Neural cell (in vitro differentiated cells): ENCODE data around the gene SP7. TPM values are rescaled to one million over a fixed set of nuclear protein-coding genes. Genes with fewer than 3 reads are reported as not detected.

Source experiments
- H2AFZ ChIP-seq: fragments of 200-600, 300-800 bp; sonication (generic), shearing (Covaris generic); 2 replicates; pipeline ENCODE4 v1.6.0; 2014; ENCODE audit warnings: low read depth, mild to moderate bottlenecking, antibody characterized with exemption, low read length, moderate library complexity
- H3F3A ChIP-seq: fragments of 200-600 bp; shearing (Covaris generic); 2 replicates; pipeline ENCODE4 v1.6.1; 2016; ENCODE audit warnings: mild to moderate bottlenecking, moderate library complexity, mixed read lengths, antibody characterized with exemption, low read length; ENCODE audit not compliant: insufficient read depth, poor library complexity, severe bottlenecking
- H3K27ac ChIP-seq: fragments of 200-600, 300-800 bp; sonication (generic), shearing (Covaris generic); 2 replicates; pipeline ENCODE4 v1.5.1; 2014; ENCODE audit warnings: mild to moderate bottlenecking, low read length, moderate library complexity
- H3K27me3 ChIP-seq: fragments of 300-800, 200-600 bp; sonication (generic), shearing (Covaris generic); 2 replicates; pipeline ENCODE4 v1.6.0; 2014; ENCODE audit warnings: mild to moderate bottlenecking, low read depth, low read length, moderate library complexity; ENCODE audit not compliant: insufficient read depth
- H3K36me3 ChIP-seq: fragments of 300-800, 200-600 bp; sonication (generic), shearing (Covaris generic); 2 replicates; pipeline ENCODE4 v1.5.1; 2014; ENCODE audit warnings: mild to moderate bottlenecking, antibody characterized with exemption, low read length, moderate library complexity; ENCODE audit not compliant: insufficient read depth
- H3K4me2 ChIP-seq: fragments of 300-800, 200-600 bp; sonication (generic), shearing (Covaris generic); 2 replicates; pipeline ENCODE4 v1.6.0; 2014; ENCODE audit warnings: mild to moderate bottlenecking, low read length
- H3K4me3 ChIP-seq: fragments of 300-800, 200-600 bp; sonication (generic), shearing (Covaris generic); 2 replicates; pipeline ENCODE4 v1.5.1; 2014; ENCODE audit warnings: mild to moderate bottlenecking, low read length, moderate library complexity
- H3K79me2 ChIP-seq: fragments of 200-600 bp; shearing (Covaris generic); replicated peaks from 2 replicates; pipeline ENCODE4 v1.6.0; 2014; ENCODE audit warnings: mild to moderate bottlenecking, low read length, moderate library complexity; ENCODE audit not compliant: insufficient read depth
- H3K9ac ChIP-seq: fragments of 300-800, 200-600 bp; sonication (generic), shearing (Covaris generic); 2 replicates; pipeline ENCODE4 v1.6.1; 2016; ENCODE audit warnings: mild to moderate bottlenecking, low read length, mixed read lengths
- H3K9me2 ChIP-seq: fragments of 200-600 bp; shearing (Covaris generic); 2 replicates; pipeline ENCODE4 v1.6.1; 2016; ENCODE audit warnings: mild to moderate bottlenecking, low read length, mixed read lengths; ENCODE audit not compliant: insufficient read depth
- H3K9me3 ChIP-seq: fragments of 200-600, 300-800 bp; sonication (generic), shearing (Covaris generic); 2 replicates; pipeline ENCODE4 v1.6.1; 2016; ENCODE audit warnings: mild to moderate bottlenecking, mixed run types, low read length, moderate library complexity, mixed read lengths
- H4K20me1 ChIP-seq: fragments of 200-600 bp; shearing (Covaris generic); 2 replicates; pipeline ENCODE4 v1.6.1; 2016; ENCODE audit warnings: mild to moderate bottlenecking, mixed run types; ENCODE audit not compliant: insufficient read depth
- EP300 ChIP-seq: fragments of 450-650 bp; conservative IDR thresholded peaks from 2 replicates; pipeline ENCODE4 v1.6.1; 2014; ENCODE audit warnings: antibody characterized with exemption, mild to moderate bottlenecking, moderate library complexity; ENCODE audit not compliant: poor library complexity, severe bottlenecking
- EZH2 ChIP-seq: fragments of 200-600, 300-800 bp; shearing (Covaris generic), sonication (generic); IDR thresholded peaks from 2 replicates; pipeline ENCODE4 v1.6.1; 2014; ENCODE audit warnings: antibody characterized with exemption, low read length, borderline replicate concordance, mild to moderate bottlenecking; ENCODE audit not compliant: insufficient read depth, poor library complexity, severe bottlenecking
- MXI1 ChIP-seq: fragments of 450-650 bp; conservative IDR thresholded peaks from 2 replicates; pipeline ENCODE4 v1.6.1; 2014; ENCODE audit warnings: antibody characterized with exemption, mild to moderate bottlenecking; ENCODE audit not compliant: poor library complexity, severe bottlenecking
- POLR2AphosphoS5 ChIP-seq: IDR thresholded peaks from 2 replicates; pipeline ENCODE4 v1.6.1; 2012
- RAD21 ChIP-seq: fragments of 450-650 bp; conservative IDR thresholded peaks from 2 replicates; pipeline ENCODE4 v1.6.1; 2014; ENCODE audit warnings: antibody characterized with exemption, mild to moderate bottlenecking, moderate library complexity
- SMC3 ChIP-seq: fragments of 450-650 bp; conservative IDR thresholded peaks from 2 replicates; pipeline ENCODE4 v1.6.1; 2014; ENCODE audit warnings: antibody characterized with exemption, mild to moderate bottlenecking, moderate library complexity; ENCODE audit not compliant: poor library complexity
- TAF1 ChIP-seq: IDR thresholded peaks from 2 replicates; pipeline ENCODE4 v1.6.1; 2012; ENCODE audit warnings: low read depth
- polyA plus RNA-seq: library from polyadenylated mRNA; depleted of rRNA; stranded (reverse); fragments of >200 nt; gene quantifications from 2 replicates; pipeline ENCODE4 v1.2.3, GENCODE V29; 2014
- TF ChIP-seq, protein P1 (sequence below): fragments of 450-650 bp; IDR thresholded peaks from 2 replicates; pipeline ENCODE4 v1.5.1; 2014; ENCODE audit warnings: antibody characterized with exemption, mild to moderate bottlenecking, moderate library complexity; ENCODE audit not compliant: poor library complexity, severe bottlenecking
- TF ChIP-seq, protein P2 (sequence below): IDR thresholded peaks from 2 replicates; pipeline ENCODE4 v1.6.1; 2012; ENCODE audit warnings: borderline replicate concordance

Gene SP7
- polyA plus RNA-seq, 1 donor from 2014 or later = not detected

DNA sequence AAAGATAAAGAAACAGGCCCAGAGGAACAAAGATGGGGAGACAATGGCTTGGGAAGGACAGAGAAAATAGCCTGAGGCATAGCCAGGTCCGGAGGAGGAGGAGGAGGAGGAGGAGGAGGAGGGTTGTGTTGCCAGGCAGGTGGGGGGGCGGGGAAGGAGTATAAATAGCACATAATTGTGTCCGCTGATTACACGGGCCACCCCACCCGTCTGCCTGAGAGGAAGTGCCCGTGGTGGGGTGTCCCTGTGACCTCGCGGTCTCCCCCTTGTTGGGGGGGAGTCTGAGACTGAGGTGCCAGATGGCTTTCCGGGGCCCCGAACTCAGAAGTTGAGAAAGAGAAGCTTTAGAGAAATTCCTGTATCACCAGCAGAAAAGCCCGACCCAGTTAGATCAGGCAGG is 1.9 kb upstream of the SP7 start:
- TF ChIP-seq EP300 (no peak), SMC3 (no peak), MXI1 (no peak), POLR2AphosphoS5 (no peak), RAD21 (no peak)
- TF ChIP-seq, protein P1, sequence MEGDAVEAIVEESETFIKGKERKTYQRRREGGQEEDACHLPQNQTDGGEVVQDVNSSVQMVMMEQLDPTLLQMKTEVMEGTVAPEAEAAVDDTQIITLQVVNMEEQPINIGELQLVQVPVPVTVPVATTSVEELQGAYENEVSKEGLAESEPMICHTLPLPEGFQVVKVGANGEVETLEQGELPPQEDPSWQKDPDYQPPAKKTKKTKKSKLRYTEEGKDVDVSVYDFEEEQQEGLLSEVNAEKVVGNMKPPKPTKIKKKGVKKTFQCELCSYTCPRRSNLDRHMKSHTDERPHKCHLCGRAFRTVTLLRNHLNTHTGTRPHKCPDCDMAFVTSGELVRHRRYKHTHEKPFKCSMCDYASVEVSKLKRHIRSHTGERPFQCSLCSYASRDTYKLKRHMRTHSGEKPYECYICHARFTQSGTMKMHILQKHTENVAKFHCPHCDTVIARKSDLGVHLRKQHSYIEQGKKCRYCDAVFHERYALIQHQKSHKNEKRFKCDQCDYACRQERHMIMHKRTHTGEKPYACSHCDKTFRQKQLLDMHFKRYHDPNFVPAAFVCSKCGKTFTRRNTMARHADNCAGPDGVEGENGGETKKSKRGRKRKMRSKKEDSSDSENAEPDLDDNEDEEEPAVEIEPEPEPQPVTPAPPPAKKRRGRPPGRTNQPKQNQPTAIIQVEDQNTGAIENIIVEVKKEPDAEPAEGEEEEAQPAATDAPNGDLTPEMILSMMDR = no peak
- no peaks in the 10 kb centered on the region for H4K20me1 ChIP-seq
- no peaks in the 10 kb centered on the region for H3K9me2 ChIP-seq
- H3K4me2 ChIP-seq = no peak overlapping the region
- H3K27ac ChIP-seq = no peak overlapping the region
- no peak overlapping the region for H3K9ac ChIP-seq
- H3K9me3 ChIP-seq = no peaks in the 10 kb centered on the region
- H3F3A ChIP-seq = no peaks in the 10 kb centered on the region
- H3K4me3 ChIP-seq = no peak overlapping the region
- H2AFZ ChIP-seq = no peak overlapping the region
- H3K27me3 ChIP-seq = no peaks in the 10 kb centered on the region
- H3K79me2 ChIP-seq = no peaks in the 10 kb centered on the region
- H3K36me3 ChIP-seq = no peaks in the 10 kb centered on the region

DNA sequence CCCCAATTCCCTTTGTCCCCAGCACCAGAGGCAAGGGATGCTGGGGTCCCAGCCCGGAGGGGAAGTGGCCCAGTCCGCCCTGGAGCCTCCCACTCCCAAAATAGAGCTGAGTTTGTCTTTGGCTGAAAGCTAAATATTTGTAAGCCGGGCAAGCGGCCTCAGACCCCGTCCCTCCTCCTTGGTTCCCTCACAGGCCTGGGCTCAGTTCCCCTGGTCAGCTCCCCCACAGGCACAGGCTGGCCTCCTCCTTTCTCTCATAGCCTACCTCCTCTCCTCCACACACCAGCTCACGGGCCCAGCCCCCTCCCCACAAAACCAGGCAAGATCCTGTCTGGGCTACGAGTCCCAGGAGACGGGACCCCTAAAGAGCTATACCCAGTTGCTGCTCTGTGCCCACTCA is 1.3 kb downstream of the SP7 start:
- no peak overlapping the region for H2AFZ ChIP-seq
- no peaks in the 10 kb centered on the region for H3K9me3 ChIP-seq
- no peaks in the 10 kb centered on the region for H3K79me2 ChIP-seq
- no peaks in the 10 kb centered on the region for H4K20me1 ChIP-seq
- H3K27me3 ChIP-seq = no peaks in the 10 kb centered on the region
- H3K36me3 ChIP-seq = no peaks in the 10 kb centered on the region
- TF ChIP-seq RAD21 (no peak), POLR2AphosphoS5 (no peak), EZH2 (no peak), MXI1 (no peak), SMC3 (no peak), TAF1 (no peak), EP300 (no peak)
- TF ChIP-seq, protein P2, sequence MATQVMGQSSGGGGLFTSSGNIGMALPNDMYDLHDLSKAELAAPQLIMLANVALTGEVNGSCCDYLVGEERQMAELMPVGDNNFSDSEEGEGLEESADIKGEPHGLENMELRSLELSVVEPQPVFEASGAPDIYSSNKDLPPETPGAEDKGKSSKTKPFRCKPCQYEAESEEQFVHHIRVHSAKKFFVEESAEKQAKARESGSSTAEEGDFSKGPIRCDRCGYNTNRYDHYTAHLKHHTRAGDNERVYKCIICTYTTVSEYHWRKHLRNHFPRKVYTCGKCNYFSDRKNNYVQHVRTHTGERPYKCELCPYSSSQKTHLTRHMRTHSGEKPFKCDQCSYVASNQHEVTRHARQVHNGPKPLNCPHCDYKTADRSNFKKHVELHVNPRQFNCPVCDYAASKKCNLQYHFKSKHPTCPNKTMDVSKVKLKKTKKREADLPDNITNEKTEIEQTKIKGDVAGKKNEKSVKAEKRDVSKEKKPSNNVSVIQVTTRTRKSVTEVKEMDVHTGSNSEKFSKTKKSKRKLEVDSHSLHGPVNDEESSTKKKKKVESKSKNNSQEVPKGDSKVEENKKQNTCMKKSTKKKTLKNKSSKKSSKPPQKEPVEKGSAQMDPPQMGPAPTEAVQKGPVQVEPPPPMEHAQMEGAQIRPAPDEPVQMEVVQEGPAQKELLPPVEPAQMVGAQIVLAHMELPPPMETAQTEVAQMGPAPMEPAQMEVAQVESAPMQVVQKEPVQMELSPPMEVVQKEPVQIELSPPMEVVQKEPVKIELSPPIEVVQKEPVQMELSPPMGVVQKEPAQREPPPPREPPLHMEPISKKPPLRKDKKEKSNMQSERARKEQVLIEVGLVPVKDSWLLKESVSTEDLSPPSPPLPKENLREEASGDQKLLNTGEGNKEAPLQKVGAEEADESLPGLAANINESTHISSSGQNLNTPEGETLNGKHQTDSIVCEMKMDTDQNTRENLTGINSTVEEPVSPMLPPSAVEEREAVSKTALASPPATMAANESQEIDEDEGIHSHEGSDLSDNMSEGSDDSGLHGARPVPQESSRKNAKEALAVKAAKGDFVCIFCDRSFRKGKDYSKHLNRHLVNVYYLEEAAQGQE = no peak
- TF ChIP-seq, protein P1 = no peak
- H3K9me2 ChIP-seq = no peaks in the 10 kb centered on the region
- H3F3A ChIP-seq = no peaks in the 10 kb centered on the region
- no peak overlapping the region for H3K9ac ChIP-seq
- no peak overlapping the region for H3K4me2 ChIP-seq
- H3K27ac ChIP-seq = no peak overlapping the region
- H3K4me3 ChIP-seq = no peak overlapping the region
